Endothelial cell of umbilical vein (primary cell): ENCODE results near the gene TCP11L2. TPM values are rescaled to one million over a fixed set of nuclear protein-coding genes. Genes with fewer than 3 reads are reported as not detected.

Source experiments
- BruUV-seq: library from RNA; stranded (reverse); fragments of 400-500 nt; replicated peaks from 2 replicates; lab custom pipeline; 2021; lab: Mats Ljungman, UMichigan
- CTCF ChIA-PET: fragments of 300-600, 350-600 bp; sonication (Branson Sonifier 250); formaldehyde crosslinking; loops from one replicate; lab custom pipeline; 2021; ENCODE audit warnings: antibody characterized with exemption, inconsistent platforms; lab: Charles Lee
- POLR2A ChIA-PET: fragments of 300-600, 350-600 bp; sonication (Branson Sonifier 250); formaldehyde crosslinking; loops from one replicate; lab custom pipeline; 2021; ENCODE audit warnings: antibody characterized with exemption, inconsistent platforms; lab: Charles Lee
- DNase-seq: peaks from one replicate; pipeline ENCODE4 v3.0.0-alpha.2; 2011; ENCODE audit warnings: low read depth, low spot score
- FAIRE-seq: peaks from 2 replicates; lab custom pipeline; 2011; peaks lifted over from hg19 to GRCh38; lab: Jason Lieb, UNC
- H2AFZ ChIP-seq: 2 replicates; pipeline ENCODE4 v1.6.0; 2012; ENCODE audit warnings: low read depth, low read length, control low read depth, inconsistent platforms
- H3K27ac ChIP-seq: 2 replicates; pipeline ENCODE4 v1.5.1; 2011; ENCODE audit warnings: low read depth, mild to moderate bottlenecking, control low read depth, low read length, moderate library complexity; ENCODE audit not compliant: insufficient read depth
- H3K27me3 ChIP-seq, 2 experiments: 2 replicates each; pipeline versions ENCODE4 v1.6.0 to v1.6.1; 2011; ENCODE audit warnings: low read length in 2 of 2, mixed read lengths in 1 of 2; ENCODE audit not compliant: control insufficient read depth in 2 of 2, insufficient read depth in 2 of 2
- H3K36me3 ChIP-seq, 2 experiments: 2 replicates in 1 of 2; 3 replicates in 1 of 2; pipeline ENCODE4 v1.5.1; 2011; ENCODE audit warnings: low read length in 2 of 2, mild to moderate bottlenecking in 1 of 2, moderate library complexity in 1 of 2; ENCODE audit not compliant: control insufficient read depth in 2 of 2, insufficient read depth in 2 of 2; ENCODE audit errors: extremely low read depth in 1 of 2
- H3K4me1 ChIP-seq: 3 replicates; pipeline ENCODE4 v1.5.1; 2011; ENCODE audit warnings: mild to moderate bottlenecking, low read length; ENCODE audit not compliant: control insufficient read depth, insufficient read depth; ENCODE audit errors: extremely low read depth
- H3K4me2 ChIP-seq: 2 replicates; pipeline ENCODE4 v1.6.1; 2011; ENCODE audit warnings: low read length, control low read depth, mixed read lengths; ENCODE audit not compliant: insufficient read depth
- H3K4me3 ChIP-seq, 3 experiments: fragments of 200-600 bp in 1 of 3; sonication (generic), shearing (Covaris generic) in 1 of 3; replicated peaks in 1 of 3; 2 replicates each; pipeline ENCODE4 v1.5.1; 2011 to 2016; ENCODE audit warnings: control low read depth in 3 of 3, low read length in 3 of 3, mild to moderate bottlenecking in 2 of 3, inconsistent platforms in 1 of 3, low read depth in 1 of 3, moderate library complexity in 1 of 3; ENCODE audit not compliant: insufficient read depth in 1 of 3
- H3K79me2 ChIP-seq: 2 replicates; pipeline ENCODE4 v1.6.0; 2012; ENCODE audit warnings: low read length, inconsistent platforms; ENCODE audit not compliant: control insufficient read depth, insufficient read depth
- H3K9ac ChIP-seq: replicated peaks from 2 replicates; pipeline ENCODE3; 2011; ENCODE audit warnings: low read length, control low read depth; ENCODE audit not compliant: insufficient read depth; ENCODE audit errors: extremely low read depth
- H3K9me1 ChIP-seq: replicated peaks from 3 replicates; pipeline ENCODE4 v1.6.0; 2011; ENCODE audit warnings: mild to moderate bottlenecking, low read length; ENCODE audit not compliant: control insufficient read depth, insufficient read depth; ENCODE audit errors: extremely low read depth
- H3K9me3 ChIP-seq: replicated peaks from 2 replicates; pipeline ENCODE4 v1.5.1; 2012; ENCODE audit warnings: low read length, inconsistent platforms; ENCODE audit not compliant: control insufficient read depth, insufficient read depth
- H4K20me1 ChIP-seq: replicated peaks from 2 replicates; pipeline ENCODE3; 2011; ENCODE audit warnings: mild to moderate bottlenecking, low read length; ENCODE audit not compliant: control insufficient read depth, insufficient read depth; ENCODE audit errors: extremely low read depth
- EZH2 ChIP-seq: IDR thresholded peaks from 2 replicates; pipeline ENCODE4 v1.6.1; 2012; ENCODE audit warnings: borderline replicate concordance, low read depth, mild to moderate bottlenecking, moderate library complexity, low read length, inconsistent platforms; ENCODE audit not compliant: severe bottlenecking
- FOS ChIP-seq: IDR thresholded peaks from 2 replicates; pipeline ENCODE4 v1.6.1; 2011; ENCODE audit warnings: mild to moderate bottlenecking, low read length, moderate library complexity, borderline replicate concordance; ENCODE audit not compliant: insufficient read depth
- GATA2 ChIP-seq: IDR thresholded peaks from 2 replicates; pipeline ENCODE4 v1.7.0; 2011; ENCODE audit warnings: low read depth, mild to moderate bottlenecking, moderate library complexity, mixed read lengths, low read length; ENCODE audit not compliant: insufficient read length, insufficient read depth
- JUN ChIP-seq: IDR thresholded peaks from 2 replicates; pipeline ENCODE4 v1.6.1; 2011; ENCODE audit warnings: borderline replicate concordance, low read depth; ENCODE audit not compliant: insufficient read length, insufficient read depth
- MYC ChIP-seq: IDR thresholded peaks from one replicate; pipeline ENCODE4 v1.6.1; 2011; ENCODE audit warnings: mild to moderate bottlenecking, low read depth, low read length
- POLR2A ChIP-seq: IDR thresholded peaks from 2 replicates; pipeline ENCODE4 v1.6.1; 2012; ENCODE audit warnings: low read depth, mild to moderate bottlenecking, control low read depth, low read length
- POLR2AphosphoS5 ChIP-seq: IDR thresholded peaks from 2 replicates; pipeline ENCODE4 v1.6.1; 2012; ENCODE audit warnings: low read depth, mild to moderate bottlenecking, control low read depth, low read length, moderate library complexity; ENCODE audit not compliant: insufficient read depth
- dilution Hi-C: fragments of 300-500 bp; cut with MboI; formaldehyde crosslinking; loops from one replicate; pipeline ENCODE4 v1.15.0; 2019; ENCODE audit warnings: low sequenced_read_pairs; ENCODE audit not compliant: extremely low pct_ligation_motif_present
- intact Hi-C: fragments of 100-400 bp; cut with micrococcal nuclease; formaldehyde crosslinking; loops from one replicate; pipeline ENCODE4 v1.10.0; 2022
- polyA plus RNA-seq, 4 experiments: library from polyadenylated mRNA; depleted of rRNA in 3 of 4; stranded (reverse) in 3 of 4; unstranded in 1 of 4; fragments of >200 nt; gene quantifications; 2 replicates each; pipeline versions ENCODE4 v1.2.1 to v1.2.3, GENCODE V29; 2011 to 2012; ENCODE audit warnings: missing spikeins in 1 of 4
- total RNA-seq: library from RNA; stranded (reverse); gene quantifications from 2 replicates; pipeline ENCODE4 v1.2.3, GENCODE V29; 2021
- TF ChIP-seq, protein P1 (sequence below), 2 donors: IDR thresholded peaks; 1 replicate in 1 of 2; 2 replicates in 1 of 2; pipeline ENCODE4 v1.5.1; 2011; ENCODE audit warnings: low read length in 2 of 2, mild to moderate bottlenecking in 2 of 2, moderate library complexity in 2 of 2, control low read depth in 1 of 2, inconsistent platforms in 1 of 2, low read depth in 1 of 2; ENCODE audit not compliant: insufficient read depth in 1 of 2; ENCODE audit errors: extremely low read depth in 1 of 2
- TF ChIP-seq, protein P2 (sequence below): IDR thresholded peaks from 2 replicates; pipeline ENCODE4 v1.6.1; 2011; ENCODE audit not compliant: insufficient read depth, insufficient read length

TCP11L2 gene
- total and polyA plus RNA-seq, 2 donors (not counting 3 experiments of a cell fraction or from before 2014, with no cell fraction given), result 6.0 to 18.7 TPM

DNA sequence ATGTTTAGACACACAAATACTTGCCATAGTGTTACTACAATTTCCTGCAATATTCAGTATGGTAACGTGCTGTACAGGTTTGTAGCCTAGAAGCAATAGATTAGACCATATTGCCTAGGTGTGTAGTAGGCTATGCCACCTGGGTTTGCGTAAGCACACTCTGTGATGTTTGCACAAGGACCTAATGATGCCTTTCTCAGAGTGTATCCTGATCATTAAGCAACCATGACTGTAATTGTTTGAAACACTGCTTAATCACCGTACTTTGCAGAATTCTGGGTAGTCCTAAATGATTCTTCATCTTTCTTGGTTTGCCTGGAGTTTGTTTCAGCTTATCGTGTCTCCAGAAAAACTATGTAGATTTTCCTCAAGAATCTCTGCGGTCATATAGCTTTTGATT lies 11.2 kb upstream of the TCP11L2 start:
- Histone ChIP-seq H3K4me2 (no peak overlapping the region), H3K4me1 (no peaks in the 10 kb centered on the region), H3K4me3 (no peak overlapping the region), H3K9me1 (no peaks in the 10 kb centered on the region), H3K27ac (no peak overlapping the region), H3K79me2 (no peaks in the 10 kb centered on the region), H3K36me3 (no peaks in the 10 kb centered on the region), H3K9me3 (no peaks in the 10 kb centered on the region), H3K27me3 (peaks cover 0 to 2% of the 10 kb centered on the region in 2 experiments), H2AFZ (peak overlapping the region; percentile 35), H3K9ac (no peak overlapping the region), H4K20me1 (no peaks in the 10 kb centered on the region)
- DNase-seq, result no peak
- BruUV-seq, result no TSS peak
- ChIA-PET POLR2A (no interaction called here), CTCF (no interaction called here)
- no peak for TF ChIP-seq GATA2
- no peak for TF ChIP-seq POLR2AphosphoS5
- TF ChIP-seq, protein P1, sequence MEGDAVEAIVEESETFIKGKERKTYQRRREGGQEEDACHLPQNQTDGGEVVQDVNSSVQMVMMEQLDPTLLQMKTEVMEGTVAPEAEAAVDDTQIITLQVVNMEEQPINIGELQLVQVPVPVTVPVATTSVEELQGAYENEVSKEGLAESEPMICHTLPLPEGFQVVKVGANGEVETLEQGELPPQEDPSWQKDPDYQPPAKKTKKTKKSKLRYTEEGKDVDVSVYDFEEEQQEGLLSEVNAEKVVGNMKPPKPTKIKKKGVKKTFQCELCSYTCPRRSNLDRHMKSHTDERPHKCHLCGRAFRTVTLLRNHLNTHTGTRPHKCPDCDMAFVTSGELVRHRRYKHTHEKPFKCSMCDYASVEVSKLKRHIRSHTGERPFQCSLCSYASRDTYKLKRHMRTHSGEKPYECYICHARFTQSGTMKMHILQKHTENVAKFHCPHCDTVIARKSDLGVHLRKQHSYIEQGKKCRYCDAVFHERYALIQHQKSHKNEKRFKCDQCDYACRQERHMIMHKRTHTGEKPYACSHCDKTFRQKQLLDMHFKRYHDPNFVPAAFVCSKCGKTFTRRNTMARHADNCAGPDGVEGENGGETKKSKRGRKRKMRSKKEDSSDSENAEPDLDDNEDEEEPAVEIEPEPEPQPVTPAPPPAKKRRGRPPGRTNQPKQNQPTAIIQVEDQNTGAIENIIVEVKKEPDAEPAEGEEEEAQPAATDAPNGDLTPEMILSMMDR (IDR thresholded peaks at IDR 0.05; ENCODE audit: extremely low read depth in 1 of 2, insufficient read depth in 1 of 2, low read depth in 1 of 2, low read length in 2 of 2), result no peak
- TF ChIP-seq FOS, result no peak
- TF ChIP-seq, protein P2, sequence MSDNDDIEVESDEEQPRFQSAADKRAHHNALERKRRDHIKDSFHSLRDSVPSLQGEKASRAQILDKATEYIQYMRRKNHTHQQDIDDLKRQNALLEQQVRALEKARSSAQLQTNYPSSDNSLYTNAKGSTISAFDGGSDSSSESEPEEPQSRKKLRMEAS, result no peak
- TF ChIP-seq MYC, result no peak
- no peak for TF ChIP-seq POLR2A
- no peak for TF ChIP-seq EZH2
- no peak for TF ChIP-seq JUN
- dilution Hi-C loops (no loop called here), intact Hi-C loops (no loop called here)
- no peak for FAIRE-seq
